GM12878 (cell line): ENCODE results near the gene ENTREP3. TPM values are rescaled to one million over a fixed set of nuclear protein-coding genes. Genes with fewer than 3 reads are reported as not detected.
A peak's percentile ranks its signal among the peaks of the same experiment; 100 is the strongest.

Experiments
- ATAC-seq: fragments of 200-7000 bp; cut with Tn5 transposase; 3 replicates; pipeline ENCODE4 v1.9.1; 2020; ENCODE audit warnings: mild to moderate bottlenecking, moderate library complexity
- BruUV-seq: library from RNA; stranded (reverse); fragments of 400-500 nt; replicated peaks from 2 replicates; lab custom pipeline; 2021; lab: Mats Ljungman, UMichigan
- CTCF ChIA-PET: fragments of 300-600 bp; sonication (Branson Sonifier 250); formaldehyde crosslinking; extraction: SDS; loops from one replicate; lab custom pipeline; 2021; ENCODE audit warnings: inconsistent platforms; lab: Yijun Ruan, JAX
- POLR2A ChIA-PET: fragments of 350-600 bp; formaldehyde crosslinking; extraction: SDS; loops from one replicate; lab custom pipeline; 2021; ENCODE audit warnings: inconsistent platforms; lab: Charles Lee
- RAD21 ChIA-PET: fragments of 300-600 bp; sonication (Branson Sonifier 250); formaldehyde crosslinking; loops from one replicate; lab custom pipeline; 2023; ENCODE audit warnings: antibody characterized with exemption; ENCODE audit not compliant: unreplicated experiment; lab: Charles Lee
- SMC1A ChIA-PET: fragments of 300-600 bp; sonication (Branson Sonifier 250); formaldehyde crosslinking; loops from one replicate; lab custom pipeline; 2023; ENCODE audit not compliant: unreplicated experiment, uncharacterized antibody; lab: Charles Lee
- DNase-seq: peaks from one replicate; pipeline ENCODE4 v3.0.0-alpha.2; 2011; ENCODE audit warnings: low read depth, low spot score
- FAIRE-seq: peaks from 3 replicates; lab custom pipeline; 2011; peaks lifted over from hg19 to GRCh38; lab: Jason Lieb, UNC
- H2AFZ ChIP-seq: 2 replicates; pipeline ENCODE4 v1.6.0; 2011; ENCODE audit warnings: low read depth, low read length, control low read depth; ENCODE audit not compliant: control insufficient read depth
- H3K27ac ChIP-seq: 2 replicates; pipeline ENCODE4 v1.5.1; 2011; ENCODE audit warnings: control low read depth; ENCODE audit not compliant: control insufficient read depth, insufficient read depth
- H3K27me3 ChIP-seq, 2 experiments: replicated peaks in 1 of 2; 2 replicates each; pipeline versions ENCODE4 v1.6.0 to v1.6.1; 2011; ENCODE audit warnings: low read length in 1 of 2; ENCODE audit not compliant: control insufficient read depth in 2 of 2, insufficient read depth in 2 of 2
- H3K36me3 ChIP-seq, 2 experiments: 2 replicates each; pipeline ENCODE4 v1.5.1; 2011; ENCODE audit warnings: low read length in 1 of 2; ENCODE audit not compliant: control insufficient read depth in 2 of 2, insufficient read depth in 2 of 2
- H3K4me1 ChIP-seq: 2 replicates; pipeline ENCODE4 v1.6.1; 2011; ENCODE audit warnings: mild to moderate bottlenecking, low read length, moderate library complexity, mixed read lengths; ENCODE audit not compliant: control insufficient read depth, insufficient read depth
- H3K4me2 ChIP-seq: 2 replicates; pipeline ENCODE4 v1.6.0; 2011; ENCODE audit warnings: control low read depth; ENCODE audit not compliant: control insufficient read depth, insufficient read depth
- H3K4me3 ChIP-seq: fragments of 200-600 bp; sonication (generic); 2 replicates; pipeline ENCODE4 v1.5.1; 2016
- H3K79me2 ChIP-seq: 2 replicates; pipeline ENCODE4 v1.6.0; 2011; ENCODE audit warnings: low read length; ENCODE audit not compliant: control insufficient read depth, insufficient read depth
- H3K9ac ChIP-seq: 2 replicates; pipeline ENCODE4 v1.8.0; 2011; ENCODE audit warnings: low read length, control low read depth, mixed read lengths; ENCODE audit not compliant: control insufficient read depth, insufficient read depth
- H3K9me3 ChIP-seq: replicated peaks from 3 replicates; pipeline ENCODE4 v1.5.1; 2011; ENCODE audit warnings: mild to moderate bottlenecking, low read length; ENCODE audit not compliant: control insufficient read depth, insufficient read depth
- H4K20me1 ChIP-seq: 2 replicates; pipeline ENCODE4 v1.6.0; 2011; ENCODE audit not compliant: control insufficient read depth, insufficient read depth
- BHLHE40 ChIP-seq, 2 experiments: fragments of 450-650 bp in 1 of 2; IDR thresholded peaks; 2 replicates each; pipeline ENCODE4 v1.6.1; 2011 to 2017; ENCODE audit warnings: low read depth in 2 of 2, borderline replicate concordance in 1 of 2, improper control_type of control experiment in 1 of 2, low read length in 1 of 2, mild to moderate bottlenecking in 1 of 2
- BMI1 ChIP-seq: fragments of 450-650 bp; IDR thresholded peaks from 2 replicates; pipeline ENCODE4 v1.6.1; 2016; ENCODE audit warnings: mild to moderate bottlenecking, moderate library complexity, borderline replicate concordance
- CHD1 ChIP-seq: IDR thresholded peaks from 2 replicates; pipeline ENCODE4 v1.6.1; 2012; ENCODE audit warnings: low read depth, low read length, improper control_type of control experiment
- EZH2 ChIP-seq: IDR thresholded peaks from 2 replicates; pipeline ENCODE4 v1.6.1; 2012; ENCODE audit warnings: low read depth, mild to moderate bottlenecking, control low read depth, inconsistent platforms, low read length, borderline replicate concordance; ENCODE audit not compliant: control insufficient read depth
- IKZF1 ChIP-seq: fragments of 450-650 bp; conservative IDR thresholded peaks from 2 replicates; pipeline ENCODE4 v1.6.1; 2017; ENCODE audit warnings: antibody characterized with exemption, mild to moderate bottlenecking
- NKRF ChIP-seq: fragments of 450-650 bp; conservative IDR thresholded peaks from 2 replicates; pipeline ENCODE4 v1.6.1; 2017; ENCODE audit warnings: mild to moderate bottlenecking, moderate library complexity
- NR2F1 ChIP-seq: fragments of 450-650 bp; conservative IDR thresholded peaks from 2 replicates; pipeline ENCODE4 v1.6.1; 2017; ENCODE audit warnings: mild to moderate bottlenecking
- PAX5 ChIP-seq: IDR thresholded peaks from 2 replicates; pipeline ENCODE4 v1.6.1; 2011; ENCODE audit warnings: low read depth, low read length, borderline replicate concordance
- PBX3 ChIP-seq: IDR thresholded peaks from 2 replicates; pipeline ENCODE4 v1.6.1; 2011; ENCODE audit warnings: mild to moderate bottlenecking, low read depth, low read length, moderate library complexity; ENCODE audit not compliant: insufficient replicate concordance
- PRDM15 ChIP-seq: fragments of 450-650 bp; formaldehyde crosslinking; IDR thresholded peaks from 2 replicates; pipeline ENCODE4 v1.4.0; 2020; ENCODE audit warnings: mild to moderate bottlenecking, moderate library complexity
- RELA ChIP-seq: fragments of 450-650 bp; IDR thresholded peaks from 2 replicates; pipeline ENCODE4 v1.8.0; 2014; ENCODE audit warnings: borderline replicate concordance; ENCODE audit not compliant: partially characterized antibody
- WGBS: methylation state at CpG from one replicate; pipeline ENCODE4 v1.1.6; 2016; ENCODE audit warnings: low lambda C conversion rate; ENCODE audit not compliant: insufficient replicate concordance, insufficient coverage; ENCODE audit errors: missing lambda C conversion rate; 5-methylcytosine and 5-hydroxymethylcytosine counted together
- in situ Hi-C: fragments of 300-500 bp; cut with MboI; formaldehyde crosslinking; loops from 9 replicates; pipeline ENCODE4 v1.14.3; 2018; ENCODE audit warnings: mixed read lengths
- intact Hi-C: fragments of 100-400 bp; cut with micrococcal nuclease; formaldehyde crosslinking; loops from one replicate; pipeline ENCODE4 v1.14.2; 2022; ENCODE audit not compliant: unreplicated experiment
- polyA plus RNA-seq, 11 experiments: library from polyadenylated mRNA; depleted of rRNA in 4 of 11; unstranded in 6 of 11; stranded (reverse) in 5 of 11; fragments of >200 nt; fragmentation: Nextera tagmentation in 4 of 11; fragmentation: Illumina TruSeq in 1 of 11; extraction: Ambion mirVana in 4 of 11; extraction: Trizol in 1 of 11; gene quantifications; 1 replicate in 1 of 11; 2 replicates in 10 of 11; pipeline versions ENCODE4 v1.2.1 to v1.2.3, GENCODE V29; 2011 to 2016; ENCODE audit warnings: inconsistent platforms in 2 of 11, missing spikeins in 2 of 11, low read depth in 1 of 11
- total RNA-seq, 4 experiments: library from RNA; depleted of rRNA in 3 of 4; stranded (reverse); fragments of >200 nt in 3 of 4; fragmentation: Illumina TruSeq in 1 of 4; extraction: Trizol in 1 of 4; gene quantifications; 2 replicates each; pipeline versions ENCODE4 v1.2.1 to v1.2.3, GENCODE V29; 2013 to 2021

Gene ENTREP3
- total and polyA plus RNA-seq, 10 of the 15 experiments (the other 5 are each of a cell fraction or from before 2014, with no cell fraction given) = 1.7 to 31.8 (median 3.9) TPM

GRCh38 chr1:155227261-155228095 is 27.8 kb downstream of the ENTREP3 start:
- RAD21 ChIA-PET = interaction anchor here (1.0 to 6.5 kb wide), 9 partner anchors 13 to 136 kb away, joined by 3 to 85 read pairs (median 4); partner anchors contain the start of genes KRTCAP2, MTX1 and THBS3
- intact Hi-C loops = no loop called here
- TF ChIP-seq RELA (no peak), BMI1 (0 out of 2 replicates have a peak, but pooled peaks have one; percentile 16), NKRF (peak; percentile 69), PAX5 (no peak), PRDM15 (CRISPR knock-in tag) (no peak), CHD1 (peak; percentile 74; the same call in 1 of the 2 replicates), EZH2 (no peak), PBX3 (peak; percentile 96), NR2F1 (no peak), IKZF1 (peak; percentile 83), BHLHE40 (IDR thresholded peaks at IDR 0.05; ENCODE audit: borderline replicate concordance in 1 of 2, low read depth in 2 of 2, low read length in 1 of 2) (peak; percentile 86 to 93)

More at GRCh38 chr1:155227261-155228095, 27.8 kb downstream of the ENTREP3 start:
- H3K4me2 ChIP-seq = peak overlapping the region; percentile 88
- ChIA-PET SMC1A (interaction anchor here (0.8 to 6.7 kb wide), 7 partner anchors 9 to 55 kb away, joined by 3 to 89 read pairs (median 5); partner anchors contain the start of genes KRTCAP2, MTX1 and THBS3), POLR2A (interaction anchor here (0.6 to 6.9 kb wide), 10 partner anchors 14 to 81 kb away, joined by 3 to 84 read pairs (median 5); partner anchors contain the start of genes FDPS, KRTCAP2, MTX1 and THBS3), CTCF (interaction anchor here (1.0 to 7.0 kb wide), 15 partner anchors 13 to 276 kb away, joined by 3 to 154 read pairs (median 9); partner anchors contain the start of genes KRTCAP2, MTX1, SCAMP3 and THBS3)
- in situ Hi-C loops = no loop called here
- H3K36me3 ChIP-seq = no peaks in the 10 kb centered on the region; a peak in 1 of 4 replicates
- peak overlapping the region; percentile 96 for H3K27ac ChIP-seq
- DNase-seq = peak; percentile 96
- H3K9ac ChIP-seq = peak overlapping the region; percentile 94
- ATAC-seq = peak; percentile 95
- H3K79me2 ChIP-seq = peaks cover 22% of the 10 kb centered on the region
- H4K20me1 ChIP-seq = no peaks in the 10 kb centered on the region
- H3K4me3 ChIP-seq = peak overlapping the region; percentile 67
- H3K9me3 ChIP-seq = no peaks in the 10 kb centered on the region
- TSS peak; percentile 99 for BruUV-seq
- no peaks in the 10 kb centered on the region for H3K27me3 ChIP-seq
- WGBS = under 1% methylated on average over 42 of the region's 42 CpGs
- FAIRE-seq = peak; percentile 99
- peak overlapping the region; percentile 92 for H2AFZ ChIP-seq
- peaks cover 36% of the 10 kb centered on the region for H3K4me1 ChIP-seq
